AG08396 (cell line): ENCODE results near the gene SLITRK1.

Experiments
- DNase-seq: peaks from one replicate; pipeline ENCODE4 v3.0.0; 2012; ENCODE audit warnings: low spot score, mixed read lengths

Gene SLITRK1

GRCh38 chr13:83881917-83882605 is at the start of gene SLITRK1:
Gene SLITRK1, minus strand, starts transcription at chr13:83882474. Its CDS starts 967 bp downstream, at chr13:83881507.
- peak; percentile 58 for DNase-seq

- DNase-seq = no peak
Measured at GRCh38 chr13:83929157-83929556, 46.9 kb upstream of the SLITRK1 start.

GRCh38 chr13:83919775-83920174 is 37.5 kb upstream of the SLITRK1 start:
- DNase-seq = no peak

GRCh38 chr13:83914368-83914767 is 32.1 kb upstream of the SLITRK1 start:
- no peak for DNase-seq

GRCh38 chr13:83907196-83907989 is 25.1 kb upstream of the SLITRK1 start:
- DNase-seq = no peak

GRCh38 chr13:83906240-83906820 is 24.1 kb upstream of the SLITRK1 start:
- no peak for DNase-seq

GRCh38 chr13:83905641-83906040 is 23.4 kb upstream of the SLITRK1 start:
- DNase-seq = no peak

GRCh38 chr13:83895994-83896580 is 13.8 kb upstream of the SLITRK1 start:
- no peak for DNase-seq

- DNase-seq = no peak
Measured at GRCh38 chr13:83890358-83890757, 8.1 kb upstream of the SLITRK1 start.

GRCh38 chr13:83884141-83884540 is 1.9 kb upstream of the SLITRK1 start:
- no peak for DNase-seq

- DNase-seq = no peak
Measured at GRCh38 chr13:83883061-83883523, 818 bp upstream of the SLITRK1 start.

- DNase-seq = no peak
Measured at GRCh38 chr13:83882606-83882959, 309 bp upstream of the SLITRK1 start.

GRCh38 chr13:83881140-83881684 is 1.1 kb downstream of the SLITRK1 start:
- no peak for DNase-seq

- no peak for DNase-seq
Measured at GRCh38 chr13:83880275-83881139, 1.8 kb downstream of the SLITRK1 start.

GRCh38 chr13:83879431-83880171 is 2.7 kb downstream of the SLITRK1 start:
- DNase-seq = no peak

- DNase-seq = no peak
Measured at GRCh38 chr13:83878691-83879430, 3.4 kb downstream of the SLITRK1 start.

GRCh38 chr13:83877651-83878355 is 4.5 kb downstream of the SLITRK1 start:
- no peak for DNase-seq

- no peak for DNase-seq
Measured at GRCh38 chr13:83876546-83876945, 5.7 kb downstream of the SLITRK1 start.

- DNase-seq = no peak
Measured at GRCh38 chr13:83867708-83868107, 14.6 kb downstream of the SLITRK1 start.
